Measurements from ENCODE around the gene TMC7.

GRCh38 chr16:19027416-19027815 is 43.7 kb downstream of the TMC7 start:
- TF ChIP-seq EZH2 (IDR thresholded peaks at IDR 0.05; ENCODE audit: insufficient read depth, poor library complexity, severe bottlenecking) (no peak), EZH2phosphoT487 (IDR thresholded peaks at IDR 0.05; ENCODE audit: insufficient read depth, low read depth) (no peak)

Data from GM23248 (cell line).